Endothelial cell of umbilical vein (primary cell): ENCODE data around the gene PPP1R7. TPM values are rescaled to one million over a fixed set of nuclear protein-coding genes. Genes with fewer than 3 reads are reported as not detected.

ENCODE experiments used
- BruUV-seq: library from RNA; stranded (reverse); fragments of 400-500 nt; replicated peaks from 2 replicates; lab custom pipeline; 2021; lab: Mats Ljungman, UMichigan
- CTCF ChIA-PET: fragments of 300-600, 350-600 bp; sonication (Branson Sonifier 250); formaldehyde crosslinking; loops from one replicate; lab custom pipeline; 2021; ENCODE audit warnings: antibody characterized with exemption, inconsistent platforms; lab: Charles Lee
- POLR2A ChIA-PET: fragments of 300-600, 350-600 bp; sonication (Branson Sonifier 250); formaldehyde crosslinking; loops from one replicate; lab custom pipeline; 2021; ENCODE audit warnings: antibody characterized with exemption, inconsistent platforms; lab: Charles Lee
- DNase-seq: peaks from one replicate; pipeline ENCODE4 v3.0.0-alpha.2; 2011; ENCODE audit warnings: low read depth, low spot score
- FAIRE-seq: peaks from 2 replicates; lab custom pipeline; 2011; peaks lifted over from hg19 to GRCh38; lab: Jason Lieb, UNC
- H2AFZ ChIP-seq: 2 replicates; pipeline ENCODE4 v1.6.0; 2012; ENCODE audit warnings: low read depth, low read length, control low read depth, inconsistent platforms
- H3K27ac ChIP-seq: 2 replicates; pipeline ENCODE4 v1.5.1; 2011; ENCODE audit warnings: low read depth, mild to moderate bottlenecking, control low read depth, low read length, moderate library complexity; ENCODE audit not compliant: insufficient read depth
- H3K27me3 ChIP-seq, 2 experiments: 2 replicates each; pipeline versions ENCODE4 v1.6.0 to v1.6.1; 2011; ENCODE audit warnings: low read length in 2 of 2, mixed read lengths in 1 of 2; ENCODE audit not compliant: control insufficient read depth in 2 of 2, insufficient read depth in 2 of 2
- H3K36me3 ChIP-seq, 2 experiments: 2 replicates in 1 of 2; 3 replicates in 1 of 2; pipeline ENCODE4 v1.5.1; 2011; ENCODE audit warnings: low read length in 2 of 2, mild to moderate bottlenecking in 1 of 2, moderate library complexity in 1 of 2; ENCODE audit not compliant: control insufficient read depth in 2 of 2, insufficient read depth in 2 of 2; ENCODE audit errors: extremely low read depth in 1 of 2
- H3K4me1 ChIP-seq: 3 replicates; pipeline ENCODE4 v1.5.1; 2011; ENCODE audit warnings: mild to moderate bottlenecking, low read length; ENCODE audit not compliant: control insufficient read depth, insufficient read depth; ENCODE audit errors: extremely low read depth
- H3K4me2 ChIP-seq: 2 replicates; pipeline ENCODE4 v1.6.1; 2011; ENCODE audit warnings: low read length, control low read depth, mixed read lengths; ENCODE audit not compliant: insufficient read depth
- H3K4me3 ChIP-seq, 3 experiments: fragments of 200-600 bp in 1 of 3; sonication (generic), shearing (Covaris generic) in 1 of 3; replicated peaks in 1 of 3; 2 replicates each; pipeline ENCODE4 v1.5.1; 2011 to 2016; ENCODE audit warnings: control low read depth in 3 of 3, low read length in 3 of 3, mild to moderate bottlenecking in 2 of 3, inconsistent platforms in 1 of 3, low read depth in 1 of 3, moderate library complexity in 1 of 3; ENCODE audit not compliant: insufficient read depth in 1 of 3
- H3K79me2 ChIP-seq: 2 replicates; pipeline ENCODE4 v1.6.0; 2012; ENCODE audit warnings: low read length, inconsistent platforms; ENCODE audit not compliant: control insufficient read depth, insufficient read depth
- H3K9ac ChIP-seq: replicated peaks from 2 replicates; pipeline ENCODE3; 2011; ENCODE audit warnings: low read length, control low read depth; ENCODE audit not compliant: insufficient read depth; ENCODE audit errors: extremely low read depth
- H3K9me1 ChIP-seq: replicated peaks from 3 replicates; pipeline ENCODE4 v1.6.0; 2011; ENCODE audit warnings: mild to moderate bottlenecking, low read length; ENCODE audit not compliant: control insufficient read depth, insufficient read depth; ENCODE audit errors: extremely low read depth
- H3K9me3 ChIP-seq: replicated peaks from 2 replicates; pipeline ENCODE4 v1.5.1; 2012; ENCODE audit warnings: low read length, inconsistent platforms; ENCODE audit not compliant: control insufficient read depth, insufficient read depth
- H4K20me1 ChIP-seq: replicated peaks from 2 replicates; pipeline ENCODE3; 2011; ENCODE audit warnings: mild to moderate bottlenecking, low read length; ENCODE audit not compliant: control insufficient read depth, insufficient read depth; ENCODE audit errors: extremely low read depth
- CTCF ChIP-seq, 2 donors: IDR thresholded peaks; 1 replicate in 1 of 2; 2 replicates in 1 of 2; pipeline ENCODE4 v1.5.1; 2011; ENCODE audit warnings: low read length in 2 of 2, mild to moderate bottlenecking in 2 of 2, moderate library complexity in 2 of 2, control low read depth in 1 of 2, inconsistent platforms in 1 of 2, low read depth in 1 of 2; ENCODE audit not compliant: insufficient read depth in 1 of 2; ENCODE audit errors: extremely low read depth in 1 of 2
- EZH2 ChIP-seq: IDR thresholded peaks from 2 replicates; pipeline ENCODE4 v1.6.1; 2012; ENCODE audit warnings: borderline replicate concordance, low read depth, mild to moderate bottlenecking, moderate library complexity, low read length, inconsistent platforms; ENCODE audit not compliant: severe bottlenecking
- FOS ChIP-seq: IDR thresholded peaks from 2 replicates; pipeline ENCODE4 v1.6.1; 2011; ENCODE audit warnings: mild to moderate bottlenecking, low read length, moderate library complexity, borderline replicate concordance; ENCODE audit not compliant: insufficient read depth
- GATA2 ChIP-seq: IDR thresholded peaks from 2 replicates; pipeline ENCODE4 v1.7.0; 2011; ENCODE audit warnings: low read depth, mild to moderate bottlenecking, moderate library complexity, mixed read lengths, low read length; ENCODE audit not compliant: insufficient read length, insufficient read depth
- JUN ChIP-seq: IDR thresholded peaks from 2 replicates; pipeline ENCODE4 v1.6.1; 2011; ENCODE audit warnings: borderline replicate concordance, low read depth; ENCODE audit not compliant: insufficient read length, insufficient read depth
- MAX ChIP-seq: IDR thresholded peaks from 2 replicates; pipeline ENCODE4 v1.6.1; 2011; ENCODE audit not compliant: insufficient read depth, insufficient read length
- MYC ChIP-seq: IDR thresholded peaks from one replicate; pipeline ENCODE4 v1.6.1; 2011; ENCODE audit warnings: mild to moderate bottlenecking, low read depth, low read length
- POLR2A ChIP-seq: IDR thresholded peaks from 2 replicates; pipeline ENCODE4 v1.6.1; 2012; ENCODE audit warnings: low read depth, mild to moderate bottlenecking, control low read depth, low read length
- POLR2AphosphoS5 ChIP-seq: IDR thresholded peaks from 2 replicates; pipeline ENCODE4 v1.6.1; 2012; ENCODE audit warnings: low read depth, mild to moderate bottlenecking, control low read depth, low read length, moderate library complexity; ENCODE audit not compliant: insufficient read depth
- dilution Hi-C: fragments of 300-500 bp; cut with MboI; formaldehyde crosslinking; loops from one replicate; pipeline ENCODE4 v1.15.0; 2019; ENCODE audit warnings: low sequenced_read_pairs; ENCODE audit not compliant: extremely low pct_ligation_motif_present
- intact Hi-C: fragments of 100-400 bp; cut with micrococcal nuclease; formaldehyde crosslinking; loops from one replicate; pipeline ENCODE4 v1.10.0; 2022
- polyA plus RNA-seq, 4 experiments: library from polyadenylated mRNA; depleted of rRNA in 3 of 4; stranded (reverse) in 3 of 4; unstranded in 1 of 4; fragments of >200 nt; gene quantifications; 2 replicates each; pipeline versions ENCODE4 v1.2.1 to v1.2.3, GENCODE V29; 2011 to 2012; ENCODE audit warnings: missing spikeins in 1 of 4
- small RNA-seq: library from RNA; depleted of rRNA; stranded (forward); fragments of <200 nt; gene quantifications from one replicate; pipeline ENCODE3, GENCODE V24; 2012; ENCODE audit warnings: low replicate concordance, low read depth; ENCODE audit not compliant: insufficient read depth, insufficient read length
- total RNA-seq: library from RNA; stranded (reverse); gene quantifications from 2 replicates; pipeline ENCODE4 v1.2.3, GENCODE V29; 2021

PPP1R7 gene
- total and polyA plus RNA-seq, 2 donors (not counting 3 experiments of a cell fraction or from before 2014, with no cell fraction given) = 30.3 to 60.8 TPM

- H3K9me3 ChIP-seq = no peaks in the 10 kb centered on the region
- intact Hi-C loops = no loop called here
- ChIA-PET CTCF (no interaction called here), POLR2A (no interaction called here)
- H3K4me1 ChIP-seq = peaks cover 11% of the 10 kb centered on the region
- TF ChIP-seq FOS (no peak), EZH2 (no peak), POLR2A (no peak), GATA2 (no peak), CTCF (IDR thresholded peaks at IDR 0.05; ENCODE audit: extremely low read depth in 1 of 2, insufficient read depth in 1 of 2, low read depth in 1 of 2, low read length in 2 of 2) (no peak), JUN (no peak), POLR2AphosphoS5 (no peak), MAX (no peak), MYC (no peak)
- no peak for FAIRE-seq
- H3K79me2 ChIP-seq = no peaks in the 10 kb centered on the region
- H3K4me2 ChIP-seq = no peak overlapping the region
- H3K27ac ChIP-seq = no peak overlapping the region
- H3K4me3 ChIP-seq = no peak overlapping the region
- no peak overlapping the region for H2AFZ ChIP-seq
- H4K20me1 ChIP-seq = no peaks in the 10 kb centered on the region
- no peak overlapping the region for H3K9ac ChIP-seq
- H3K27me3 ChIP-seq = no peaks in the 10 kb centered on the region
- dilution Hi-C loops = no loop called here
- no peak for DNase-seq
- H3K9me1 ChIP-seq = no peaks in the 10 kb centered on the region
- H3K36me3 ChIP-seq = peaks cover 35 to 78% of the 10 kb centered on the region in 2 experiments
- no TSS peak for BruUV-seq
Measured at GRCh38 chr2:241232736-241233575, 82.7 kb downstream of the PPP1R7 start.

Small RNAs within 50 kb of the gene (small RNA-seq; reads per million reads assigned to genes)
- not detected for gene AC005237.2

Other genes starting within 250 kb of the PPP1R7 start
- gene CROCC2, start 244.1 kb upstream of the PPP1R7 start, total RNA-seq = not detected in 2 replicates
- not detected in 2 replicates for gene CROCC2, start 244.1 kb upstream of the PPP1R7 start, polyA plus RNA-seq
- gene SNED1, start 151.8 kb upstream of the PPP1R7 start, total RNA-seq = 17.2 and 22.1 TPM in 2 replicates
- 12.4 and 14.1 TPM in 2 replicates for gene SNED1, start 151.8 kb upstream of the PPP1R7 start, polyA plus RNA-seq
- gene MTERF4, start 48.2 kb upstream of the PPP1R7 start, total RNA-seq = 14.7 and 24.7 TPM in 2 replicates
- 20.2 and 27.3 TPM in 2 replicates for gene MTERF4, start 48.2 kb upstream of the PPP1R7 start, polyA plus RNA-seq
- 17.3 and 26.0 TPM in 2 replicates for gene PASK, start 995 bp upstream of the PPP1R7 start, total RNA-seq
- gene PASK, start 995 bp upstream of the PPP1R7 start, polyA plus RNA-seq = 5.7 and 16.6 TPM in 2 replicates
- 2.5 and 2.8 TPM in 2 replicates for gene ANO7, start 38.2 kb downstream of the PPP1R7 start, total RNA-seq
- gene ANO7, start 38.2 kb downstream of the PPP1R7 start, polyA plus RNA-seq = 0.51 and 0.81 TPM in 2 replicates
- gene HDLBP, start 165.2 kb downstream of the PPP1R7 start, total RNA-seq = 554 and 569 TPM in 2 replicates
- gene HDLBP, start 165.2 kb downstream of the PPP1R7 start, polyA plus RNA-seq = 294 and 379 TPM in 2 replicates
- 427 and 444 TPM in 2 replicates for gene SEPTIN2, start 165.5 kb downstream of the PPP1R7 start, total RNA-seq
- gene SEPTIN2, start 165.5 kb downstream of the PPP1R7 start, polyA plus RNA-seq = 475 and 512 TPM in 2 replicates
- gene FARP2, start 205.8 kb downstream of the PPP1R7 start, total RNA-seq = 40.6 and 45.3 TPM in 2 replicates
- 15.3 and 17.9 TPM in 2 replicates for gene FARP2, start 205.8 kb downstream of the PPP1R7 start, polyA plus RNA-seq